HG03342 (cell line): Measurements from ENCODE around the gene GRM7.

Experiments
- ATAC-seq: cut with Tn5 transposase; IDR thresholded peaks from one replicate; pipeline ENCODE4 v1.9.1; 2021; ENCODE audit warnings: mild to moderate bottlenecking, moderate library complexity; ENCODE audit not compliant: unreplicated experiment

GRM7 gene

GRCh38 chr3:7226393-7226792 is 365.5 kb downstream of the GRM7 start:
- no peak for ATAC-seq

DNA sequence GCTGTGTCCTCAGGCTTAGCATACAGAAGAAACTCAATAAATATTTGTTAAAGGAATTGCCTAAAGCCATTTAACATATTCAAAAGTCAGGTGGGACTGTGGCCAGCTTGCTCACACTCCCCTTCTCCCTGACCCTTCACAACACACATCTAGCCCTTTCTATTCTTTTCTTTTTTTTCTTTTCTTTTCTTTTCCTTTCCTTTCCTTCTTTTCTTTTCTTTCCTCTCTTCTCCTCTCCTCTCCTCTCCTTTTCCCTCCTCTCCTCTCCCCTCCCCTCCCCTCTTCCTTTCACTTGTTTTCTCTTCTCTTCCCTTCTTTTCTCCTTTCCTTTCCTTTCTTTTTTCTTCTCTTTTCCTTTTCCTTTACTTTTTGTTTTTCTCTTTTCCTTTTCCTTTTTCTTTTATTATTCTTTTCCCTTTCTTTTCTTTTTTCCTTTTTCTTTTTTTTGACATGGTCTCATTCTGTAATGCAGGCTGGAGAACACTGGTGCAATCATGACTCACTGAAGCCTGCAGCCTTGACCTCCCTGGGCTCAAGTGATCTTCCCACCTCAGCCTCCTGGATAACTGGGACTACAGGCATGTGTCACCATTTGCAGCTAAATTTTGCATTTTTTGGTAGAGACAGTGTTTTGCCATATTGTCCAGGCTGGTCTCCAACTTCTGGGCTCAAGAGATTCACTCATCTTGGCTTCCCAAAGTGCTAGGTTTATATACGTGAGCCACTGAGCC is 377.8 kb downstream of the GRM7 start:
- no peak for ATAC-seq

GRCh38 chr3:7241584-7242302 is 380.8 kb downstream of the GRM7 start:
- ATAC-seq, result no peak

DNA sequence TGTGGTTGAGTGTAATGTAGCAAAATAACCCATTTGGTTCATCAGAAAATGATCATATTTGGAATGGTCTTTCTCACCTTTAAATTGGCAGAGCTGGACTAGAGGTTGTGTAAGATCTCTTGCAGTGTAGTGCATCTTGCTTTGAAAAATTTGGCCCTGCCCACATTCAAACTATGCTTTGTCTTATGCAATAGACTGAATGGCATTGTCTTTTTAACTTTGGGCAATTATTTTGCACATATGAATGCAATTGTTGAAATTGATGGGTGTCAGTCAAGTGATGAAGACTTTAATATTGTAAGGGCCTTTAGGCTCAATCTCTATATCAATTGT is 381.4 kb downstream of the GRM7 start:
- no peak for ATAC-seq

GRCh38 chr3:7249493-7250076 is 388.7 kb downstream of the GRM7 start:
- no peak for ATAC-seq

GRCh38 chr3:7254251-7254650 is 393.3 kb downstream of the GRM7 start:
- ATAC-seq, result no peak

- ATAC-seq, result no peak
Observed at GRCh38 chr3:7260975-7261374, 400.1 kb downstream of the GRM7 start.

DNA sequence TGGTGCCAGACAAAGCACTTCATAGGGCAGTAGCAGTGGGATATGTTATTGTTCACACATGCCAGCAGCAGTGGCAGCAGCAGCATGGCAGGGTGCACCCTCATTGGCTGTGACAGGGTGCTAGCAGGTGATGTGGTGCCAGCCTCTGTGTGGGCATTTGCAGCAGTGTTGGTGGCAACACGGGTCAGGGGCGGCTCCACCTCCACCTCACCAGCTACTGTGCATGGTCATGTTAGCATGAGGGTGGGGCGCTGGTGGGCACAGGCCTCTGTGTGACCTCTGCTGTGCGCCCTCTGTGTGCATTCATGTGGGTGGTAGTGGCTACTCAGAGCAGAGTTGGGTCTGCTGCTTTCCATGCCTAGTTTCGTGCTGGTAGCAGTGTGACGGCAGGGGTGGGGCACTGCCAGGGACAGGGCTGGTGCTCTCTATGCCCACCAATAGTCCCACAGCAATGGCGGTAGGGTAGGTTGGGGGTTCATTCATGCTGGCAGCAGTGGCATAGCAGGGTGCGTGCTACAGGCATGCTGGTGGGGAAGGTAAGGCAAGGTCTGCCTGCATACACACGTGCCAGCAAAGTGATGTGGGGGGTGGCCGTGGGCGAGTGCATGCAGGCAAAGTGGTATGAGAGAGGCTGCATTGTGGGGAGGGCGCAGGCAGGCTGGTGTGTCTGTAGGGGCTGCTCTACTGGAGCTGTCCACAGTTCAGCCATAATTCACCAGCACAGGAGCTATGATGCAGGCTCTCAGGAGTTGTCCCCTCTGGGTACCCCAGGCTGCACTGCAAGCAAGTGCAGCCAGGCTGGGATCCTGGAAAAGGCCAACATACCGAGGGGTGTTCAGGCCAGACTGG is 402.7 kb downstream of the GRM7 start:
- ATAC-seq, result no peak

- ATAC-seq, result no peak
Observed at GRCh38 chr3:7264196-7264526, 403.2 kb downstream of the GRM7 start.

GRCh38 chr3:7265736-7266135 is 404.8 kb downstream of the GRM7 start:
- ATAC-seq, result no peak

DNA sequence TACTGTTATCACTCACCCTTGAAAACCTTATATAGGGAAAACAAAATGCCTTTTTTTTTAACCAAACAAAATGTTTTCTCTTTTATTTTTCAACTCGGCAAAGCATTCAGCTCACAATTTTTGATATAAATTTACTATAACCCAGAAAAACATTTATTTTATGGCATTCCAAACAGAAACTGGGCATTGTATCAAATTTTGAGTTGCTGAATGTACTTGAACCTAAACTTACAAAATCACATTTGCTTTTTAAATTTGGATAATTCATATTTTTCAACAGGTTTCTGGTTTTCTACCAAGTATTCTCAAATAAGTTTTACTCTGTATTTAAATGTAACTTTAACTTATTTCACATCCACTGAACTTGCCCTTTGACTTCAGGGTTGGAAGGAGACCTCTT is 405.6 kb downstream of the GRM7 start:
- no peak for ATAC-seq

- no peak for ATAC-seq
Observed at GRCh38 chr3:7270731-7271130, 409.8 kb downstream of the GRM7 start.

- no peak for ATAC-seq
Observed at GRCh38 chr3:7271631-7272030, 410.7 kb downstream of the GRM7 start.

GRCh38 chr3:7272203-7272602 is 411.3 kb downstream of the GRM7 start:
- ATAC-seq, result no peak

DNA sequence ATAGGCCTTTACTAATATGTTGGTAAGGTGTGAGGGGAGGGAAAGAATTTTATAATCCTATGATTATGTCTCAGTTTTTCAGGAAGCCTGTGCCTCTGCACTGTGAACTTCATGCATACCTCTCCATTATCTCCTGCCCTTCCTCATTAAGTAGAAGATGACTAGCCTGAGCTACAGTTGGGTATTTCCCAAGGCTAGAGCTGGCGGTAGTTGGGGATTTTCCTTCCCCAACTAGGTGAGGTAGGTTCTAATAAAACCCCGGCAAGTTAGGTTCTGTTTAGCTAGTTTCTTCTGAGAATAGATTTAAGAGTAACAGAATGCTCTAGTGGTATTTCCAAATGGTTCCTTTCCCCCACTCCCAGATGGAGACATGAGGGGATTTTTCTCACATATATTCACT is 414.5 kb downstream of the GRM7 start:
- ATAC-seq, result no peak

DNA sequence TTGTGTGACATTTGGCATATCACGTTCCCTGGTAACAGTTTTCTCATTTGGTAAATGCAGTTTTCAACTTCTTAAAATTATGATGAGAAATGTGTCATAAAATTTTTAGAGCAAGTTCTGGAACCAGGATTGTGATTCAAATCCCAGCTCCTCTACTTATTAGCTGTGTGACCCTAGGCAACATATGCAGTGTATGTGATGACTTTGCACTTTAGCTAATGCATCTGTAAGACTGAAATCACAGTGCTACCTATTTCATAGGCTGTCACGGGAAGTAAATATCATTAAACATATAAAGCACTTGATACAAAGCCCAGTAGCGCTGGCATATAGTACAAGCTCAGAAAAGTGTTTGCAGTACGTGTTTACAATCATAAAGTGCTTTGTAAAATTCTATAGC is 419.4 kb downstream of the GRM7 start:
- ATAC-seq, result no peak

DNA sequence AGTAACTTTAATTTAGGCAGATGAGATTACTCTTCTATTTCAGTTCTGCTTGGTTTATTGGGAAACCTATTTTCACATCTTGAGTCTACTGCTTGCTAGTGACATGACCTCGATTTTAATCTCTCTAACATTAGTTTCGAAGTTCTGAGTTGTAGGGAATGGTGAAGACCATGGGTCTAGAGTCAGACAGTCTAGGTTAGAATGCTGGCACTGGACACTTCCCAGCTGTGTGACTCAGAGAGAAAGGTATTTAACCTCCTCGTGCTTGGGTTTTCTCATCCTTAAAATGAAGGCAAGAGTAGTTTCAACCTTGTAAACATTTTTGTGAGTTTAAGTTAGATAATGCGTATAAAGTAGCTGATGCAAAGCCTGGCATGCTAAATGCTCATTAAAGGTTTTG is 422.1 kb downstream of the GRM7 start:
- no peak for ATAC-seq

GRCh38 chr3:7285505-7285904 is 424.6 kb downstream of the GRM7 start:
- ATAC-seq, result no peak

GRCh38 chr3:7288133-7288532 is 427.2 kb downstream of the GRM7 start:
- ATAC-seq, result no peak

DNA sequence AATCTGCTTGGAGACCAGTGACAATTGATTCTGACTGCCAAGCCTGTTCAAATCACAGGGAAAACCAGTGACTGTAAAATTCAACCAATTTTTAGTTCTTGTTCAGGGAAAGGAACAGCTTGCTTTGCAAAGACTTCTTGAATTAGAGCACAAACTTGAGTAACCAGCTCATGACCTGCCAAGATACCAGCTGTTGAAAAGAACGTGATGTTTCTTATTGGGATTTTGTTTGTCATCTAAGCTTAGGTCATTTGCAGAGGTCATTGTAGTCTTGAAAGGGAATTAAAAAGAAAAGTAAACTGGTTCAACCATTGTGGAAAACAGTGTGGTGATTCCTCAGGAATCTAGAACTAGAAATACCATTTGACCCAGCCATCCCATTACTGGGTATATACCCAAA is 428.2 kb downstream of the GRM7 start:
- no peak for ATAC-seq

- ATAC-seq, result no peak
Observed at GRCh38 chr3:7290077-7290825, 429.3 kb downstream of the GRM7 start.
